ENCODE data around the gene SERTAD1.
"Not testable (repeated sequence)": the region's sequence is repeated elsewhere in the genome, so short reads cannot be mapped to it uniquely, and the experiment has no call there.

The SERTAD1 gene

GRCh38 chr19:40425450-40426287 lies at the start of gene SERTAD1:
SERTAD1 (minus strand) TSS chr19:40425992; CDS start chr19:40423546, 2,446 bp downstream.
- DNase-seq (ENCODE audit: low spot score), result peak; percentile 98

- no peak for DNase-seq (ENCODE audit: low spot score)
Measured at GRCh38 chr19:40474737-40475136, 48.9 kb upstream of the SERTAD1 start.

- DNase-seq (ENCODE audit: low spot score), result no peak
Measured at GRCh38 chr19:40472516-40472915, 46.7 kb upstream of the SERTAD1 start.

GRCh38 chr19:40471111-40471510 lies 45.3 kb upstream of the SERTAD1 start:
- no peak for DNase-seq (ENCODE audit: low spot score)

GRCh38 chr19:40469011-40469410 lies 43.2 kb upstream of the SERTAD1 start:
- no peak for DNase-seq (ENCODE audit: low spot score)

GRCh38 chr19:40466985-40467734 lies 41.4 kb upstream of the SERTAD1 start, which contains the start of gene SPTBN4:
SPTBN4 (plus strand) TSS chr19:40467001; CDS start chr19:40472622, 5,621 bp downstream.
- peak; percentile 61 for DNase-seq (ENCODE audit: low spot score)

GRCh38 chr19:40466219-40466984 lies 40.6 kb upstream of the SERTAD1 start:
- no peak for DNase-seq (ENCODE audit: low spot score)

- DNase-seq (ENCODE audit: low spot score), result peak; percentile 98
Measured at GRCh38 chr19:40465557-40466218, 39.9 kb upstream of the SERTAD1 start, which contains the start of gene BLVRB. BLVRB (minus strand) TSS chr19:40465745; CDS start chr19:40465688, 57 bp downstream.

GRCh38 chr19:40465025-40465556 lies 39.3 kb upstream of the SERTAD1 start:
- peak; percentile 65 for DNase-seq (ENCODE audit: low spot score)

GRCh38 chr19:40464059-40465024 lies 38.5 kb upstream of the SERTAD1 start:
- peak; percentile 76 for DNase-seq (ENCODE audit: low spot score)

GRCh38 chr19:40463587-40464037 lies 37.8 kb upstream of the SERTAD1 start:
- not testable (repeated sequence) for DNase-seq (ENCODE audit: low spot score)

GRCh38 chr19:40461669-40462221 lies 36.0 kb upstream of the SERTAD1 start:
- DNase-seq (ENCODE audit: low spot score), result no peak

GRCh38 chr19:40460185-40460584 lies 34.4 kb upstream of the SERTAD1 start:
- no peak for DNase-seq (ENCODE audit: low spot score)

- no peak for DNase-seq (ENCODE audit: low spot score)
Measured at GRCh38 chr19:40458597-40458974, 32.8 kb upstream of the SERTAD1 start.

- no peak for DNase-seq (ENCODE audit: low spot score)
Measured at GRCh38 chr19:40457953-40458596, 32.3 kb upstream of the SERTAD1 start.

- DNase-seq (ENCODE audit: low spot score), result no peak
Measured at GRCh38 chr19:40457048-40457447, 31.3 kb upstream of the SERTAD1 start.

GRCh38 chr19:40453943-40454342 lies 28.2 kb upstream of the SERTAD1 start:
- not testable (repeated sequence) for DNase-seq (ENCODE audit: low spot score)

- no peak for DNase-seq (ENCODE audit: low spot score)
Measured at GRCh38 chr19:40453151-40453735, 27.5 kb upstream of the SERTAD1 start.

GRCh38 chr19:40452016-40452415 lies 26.2 kb upstream of the SERTAD1 start:
- DNase-seq (ENCODE audit: low spot score), result no peak
